Stimulated activated CD8-positive, alpha-beta memory T cell treated with anti-CD3 and anti-CD28 coated beads, Interleukin-4, amount 100 ng/mL, for 48 hours (primary cell): ENCODE results near the gene DDX54.
A peak's percentile ranks its signal among the peaks of the same experiment; 100 is the strongest.
"Not testable (repeated sequence)": the region's sequence is repeated elsewhere in the genome, so short reads cannot be mapped to it uniquely, and the experiment has no call there.

Experiments used
- DNase-seq: peaks from one replicate; pipeline ENCODE4 v3.0.0-alpha.2; 2020

The DDX54 gene

DNA sequence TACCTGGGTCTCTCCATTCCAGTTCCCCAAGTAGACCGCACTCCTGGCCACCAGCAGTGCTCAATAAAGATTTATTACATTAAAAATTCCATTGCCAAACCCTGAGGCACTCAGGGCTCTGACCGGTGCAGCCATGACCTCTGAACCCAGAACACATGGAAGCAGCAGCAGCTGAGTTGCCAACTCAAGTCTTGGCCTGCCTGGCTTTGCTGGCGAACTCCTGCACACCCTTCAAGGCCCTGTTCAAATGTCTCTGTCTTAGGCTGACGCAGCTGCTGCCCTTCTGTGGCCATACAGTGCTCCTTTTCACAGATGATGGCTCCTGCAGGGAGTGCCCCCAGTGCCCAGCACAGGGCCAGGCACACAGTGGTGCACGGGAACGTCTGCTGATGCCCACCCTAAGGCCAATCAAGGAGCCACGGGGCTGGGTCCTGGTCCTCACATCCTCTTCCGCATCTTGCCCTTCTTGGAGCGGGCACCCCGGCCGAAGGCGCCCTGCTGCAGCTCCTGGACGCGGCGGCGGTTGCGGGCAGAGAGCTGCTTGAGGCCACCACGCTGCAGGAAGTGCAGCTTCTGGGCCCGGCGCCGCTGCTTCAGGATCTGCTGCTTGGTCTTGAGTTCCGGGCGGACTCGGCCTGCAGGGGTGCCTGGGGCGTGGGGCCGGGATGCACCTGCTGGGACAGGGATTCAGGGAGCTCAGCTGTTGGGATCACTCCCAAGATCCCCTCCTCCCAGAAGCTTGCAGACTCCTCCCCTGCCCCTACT is 26.7 kb downstream of the DDX54 start:
- no peak for DNase-seq

DNA sequence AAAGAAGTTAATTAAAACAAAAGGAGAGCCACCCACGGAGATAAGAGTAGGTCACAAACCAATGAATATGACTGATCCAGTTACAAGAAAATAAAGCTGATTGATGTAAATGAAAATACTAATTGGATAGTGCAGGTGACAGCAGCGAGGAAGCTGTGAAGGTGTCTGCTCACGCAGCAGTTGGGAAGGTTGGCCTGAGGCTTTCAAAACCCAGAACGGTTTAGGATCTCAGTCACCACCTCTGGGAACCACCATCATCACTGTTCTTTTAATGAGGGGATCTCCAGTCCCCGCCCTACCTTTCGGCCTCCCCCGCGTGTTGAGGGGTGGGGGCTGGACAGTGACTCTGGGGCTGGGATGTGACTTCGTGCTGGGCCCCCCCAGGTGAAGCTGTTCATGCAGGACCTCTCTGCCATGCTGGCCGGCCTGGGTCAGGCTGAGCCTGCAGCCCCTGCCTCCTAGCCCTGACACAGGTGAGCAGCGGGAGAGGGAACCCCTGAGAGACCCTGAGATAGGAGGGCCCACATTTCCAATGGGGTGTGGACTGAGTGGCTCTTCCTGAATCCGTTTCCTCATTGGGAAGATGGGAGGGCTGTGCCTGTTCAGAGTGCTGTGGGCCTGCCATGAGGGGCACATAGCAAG is 27.9 kb downstream of the DDX54 start:
- no peak for DNase-seq

DNA sequence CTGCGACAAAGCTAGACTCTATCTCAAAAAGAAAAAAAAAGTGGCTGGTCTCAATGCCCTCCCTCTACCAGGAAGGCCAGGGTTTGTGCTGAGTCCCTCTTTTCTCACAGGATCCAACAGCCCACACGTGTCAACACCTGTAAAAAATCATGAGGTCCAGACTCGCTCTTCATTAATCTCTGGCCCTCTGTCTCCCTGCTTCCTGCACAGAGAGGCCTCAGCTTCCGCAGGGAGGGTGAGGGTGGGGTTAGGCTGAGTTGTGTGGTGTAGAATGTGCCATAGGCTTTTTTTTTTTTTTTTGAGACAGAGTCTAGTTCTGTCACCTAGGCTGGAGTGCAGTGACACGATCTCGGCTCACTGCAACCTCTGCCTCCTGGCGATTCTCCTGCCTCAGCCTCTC is 29.6 kb downstream of the DDX54 start:
- no peak for DNase-seq

GRCh38 chr12:113155060-113155459 is 30.2 kb downstream of the DDX54 start:
- no peak for DNase-seq

DNA sequence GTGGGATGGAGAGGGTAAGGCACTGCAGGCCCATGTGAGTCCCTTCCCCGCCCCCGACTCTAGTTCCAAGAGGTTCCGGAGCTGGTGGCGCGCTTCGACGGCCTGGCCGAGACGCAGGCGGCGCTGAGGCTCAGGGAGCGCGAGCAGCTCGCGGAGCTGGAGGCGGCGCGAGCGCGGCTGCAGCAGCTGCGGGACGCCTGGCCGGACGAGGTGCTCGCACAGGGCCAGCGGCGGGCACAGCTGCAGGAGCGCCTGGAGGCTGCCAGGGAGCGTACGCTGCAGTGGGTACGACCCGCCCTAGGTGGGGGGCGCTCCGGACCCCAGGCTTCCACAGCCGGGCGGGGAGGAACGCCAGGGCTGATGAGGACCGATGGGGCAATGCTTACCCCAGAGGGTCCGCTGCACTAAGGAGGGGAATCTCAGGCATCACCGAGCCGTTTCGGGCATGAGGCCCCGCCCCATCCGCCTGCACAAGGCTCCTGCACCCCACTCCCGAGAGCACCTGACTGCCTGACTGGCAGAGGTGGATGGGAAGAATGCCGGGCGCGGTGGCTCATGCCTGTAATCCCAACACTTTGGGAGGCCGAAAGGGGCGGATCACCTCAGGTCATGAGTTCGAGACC is 30.8 kb downstream of the DDX54 start:
- no peak for DNase-seq

DNA sequence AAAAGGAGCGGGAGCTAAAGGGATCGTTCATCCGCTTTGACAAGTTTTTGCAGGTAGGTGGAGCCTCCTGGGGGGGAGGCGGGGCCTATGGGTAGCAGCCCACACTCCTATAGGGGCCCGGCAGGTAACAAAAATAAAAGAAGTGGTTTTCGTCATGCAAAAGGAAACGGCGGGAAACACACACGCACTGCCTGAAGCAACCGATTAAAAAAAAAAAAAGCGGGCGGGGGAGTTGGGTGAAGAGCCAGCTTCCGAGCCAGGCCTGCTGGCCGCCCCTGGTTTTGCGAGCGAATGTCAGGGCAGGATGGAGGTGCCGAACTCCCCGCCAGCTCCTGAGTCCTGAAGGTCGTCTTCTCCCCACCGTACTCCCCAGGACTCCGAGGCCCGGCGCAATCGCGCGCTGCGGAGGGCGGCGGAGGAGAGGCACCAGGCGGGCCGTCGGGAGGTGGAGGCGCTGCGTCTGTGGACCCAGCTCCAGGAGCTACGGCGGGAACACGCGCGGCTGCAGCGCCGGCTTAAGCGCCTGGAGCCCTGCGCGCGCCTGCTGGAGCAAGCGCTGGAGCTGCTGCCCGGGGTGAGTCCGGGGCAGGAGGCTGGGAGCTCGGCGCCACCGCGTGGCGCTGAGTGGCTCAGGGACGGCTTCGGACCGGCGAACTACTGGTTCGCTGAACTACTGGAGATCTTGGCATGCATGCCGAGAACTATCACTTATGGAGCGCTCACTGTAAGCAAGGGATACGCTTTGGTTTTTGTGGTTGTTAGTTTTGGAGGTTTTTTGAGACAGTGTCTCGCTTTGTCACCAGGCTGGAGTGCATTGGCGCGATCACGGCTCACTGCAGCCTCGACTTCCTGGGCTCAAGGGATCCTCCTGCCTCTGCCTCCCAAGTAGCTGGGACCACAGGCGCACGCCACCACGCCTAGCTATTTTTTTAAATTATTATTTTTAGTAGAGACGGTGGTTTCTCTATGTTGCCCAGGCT is 32.2 kb downstream of the DDX54 start:
- DNase-seq, result peak; percentile 72

GRCh38 chr12:113152196-113152834 is 33.0 kb downstream of the DDX54 start:
- no peak for DNase-seq

GRCh38 chr12:113151655-113152054 is 33.6 kb downstream of the DDX54 start:
- no peak for DNase-seq

GRCh38 chr12:113149361-113150150 is 35.7 kb downstream of the DDX54 start, which contains the start of gene CFAP73:
CFAP73 (plus strand) TSS chr12:113149724; CDS start chr12:113149858, 134 bp downstream.
- DNase-seq, result no peak

DNA sequence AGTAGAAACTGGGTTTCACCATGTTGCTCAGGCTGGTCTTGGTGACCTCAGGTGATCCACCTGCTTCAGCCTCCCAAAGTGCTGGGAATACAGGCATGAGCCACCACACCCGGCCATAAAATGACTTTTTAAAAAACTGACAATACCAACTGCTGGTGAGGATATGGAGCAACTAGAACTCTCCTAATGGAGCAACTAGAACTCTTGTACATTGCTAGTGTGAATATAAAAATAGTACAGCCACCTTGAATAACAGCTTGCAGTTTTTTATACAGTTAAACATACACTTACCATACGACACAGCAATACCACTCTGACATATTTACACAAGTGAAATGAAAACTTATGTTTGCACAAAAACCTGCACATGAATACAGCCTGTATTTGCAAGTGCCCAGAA is 38.3 kb downstream of the DDX54 start:
- DNase-seq, result no peak

- DNase-seq, result no peak
Measured at GRCh38 chr12:113145720-113146551, 39.3 kb downstream of the DDX54 start.

- no peak for DNase-seq
Measured at GRCh38 chr12:113144806-113145205, 40.5 kb downstream of the DDX54 start.

- no peak for DNase-seq
Measured at GRCh38 chr12:113143959-113144358, 41.3 kb downstream of the DDX54 start.

DNA sequence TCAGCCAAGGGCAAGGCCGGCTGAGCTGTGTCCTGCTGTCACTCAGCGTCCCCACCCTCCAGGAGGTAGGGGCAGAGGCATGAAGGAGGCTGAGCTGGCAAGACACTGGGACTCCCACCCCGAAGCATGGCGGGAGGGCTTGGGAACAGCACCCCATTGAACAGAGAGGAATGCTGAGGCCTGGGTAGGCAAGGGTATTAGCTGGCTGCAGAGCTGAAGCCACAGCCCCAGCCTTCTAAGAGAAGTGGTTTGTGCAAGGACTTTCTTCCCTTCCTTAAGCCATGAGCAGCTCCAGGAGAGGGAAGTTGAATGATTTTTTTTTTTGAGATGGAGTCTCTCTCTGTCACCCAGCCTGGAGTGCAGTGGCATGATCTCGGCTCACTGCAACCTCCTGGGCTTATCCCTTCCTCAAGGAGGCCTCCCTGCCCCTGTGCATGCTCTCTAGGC is 42.4 kb downstream of the DDX54 start:
- no peak for DNase-seq

- DNase-seq, result no peak
Measured at GRCh38 chr12:113142173-113142885, 42.9 kb downstream of the DDX54 start.

GRCh38 chr12:113141716-113142115 is 43.6 kb downstream of the DDX54 start:
- DNase-seq, result not testable (repeated sequence)

DNA sequence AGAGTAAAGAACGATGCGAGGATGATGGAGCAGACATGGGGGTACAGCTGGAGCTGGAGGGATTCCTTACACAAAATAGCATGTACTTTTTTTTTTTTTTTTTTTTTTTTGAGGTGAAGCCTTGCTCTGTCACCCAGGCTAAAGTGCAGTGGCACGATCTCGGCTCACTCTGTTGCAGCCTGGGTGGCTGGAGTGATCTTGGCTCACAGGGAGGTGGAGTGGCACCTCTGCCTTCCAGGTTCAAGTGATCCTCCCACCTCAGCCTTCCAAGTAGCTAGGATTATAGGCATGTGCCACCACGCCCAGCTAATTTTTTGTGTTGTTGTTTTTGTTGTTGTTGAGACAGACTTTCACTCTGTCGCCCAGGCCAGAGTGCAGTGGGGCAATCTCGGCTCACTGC is 44.6 kb downstream of the DDX54 start:
- no peak for DNase-seq

- DNase-seq, result no peak
Measured at GRCh38 chr12:113138826-113139225, 46.5 kb downstream of the DDX54 start.
